Activated T-helper 1 cell treated with Interleukin-2 at 50 U/mL for 16 hours (primary cell): ENCODE measurements around the gene TAB3.

Source experiments
- DNase-seq: peaks from one replicate; pipeline ENCODE4 v3.0.0-alpha.2; 2020; ENCODE audit warnings: low read depth

The TAB3 gene

DNA sequence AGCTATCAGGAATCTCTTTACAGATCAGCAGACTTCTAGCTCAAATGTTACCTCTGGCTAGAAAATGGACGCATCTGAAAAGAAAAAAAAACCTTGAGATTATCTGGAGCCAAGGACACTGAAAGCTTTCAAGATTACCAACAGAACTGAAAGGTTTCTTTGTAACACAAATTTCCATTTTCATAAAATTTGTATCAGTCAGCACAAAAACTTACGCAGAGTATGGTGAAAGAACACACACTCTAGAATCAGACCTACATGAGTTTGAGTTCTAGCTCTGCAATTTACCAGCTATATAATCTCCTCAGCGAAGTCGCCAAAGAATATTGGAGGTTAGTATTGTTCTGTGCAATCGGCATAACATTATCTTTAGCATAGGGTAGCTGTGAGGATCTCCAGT is 1.8 kb downstream of the TAB3 start:
- DNase-seq, result no peak

GRCh38 chrX:30885136-30885535 is 3.9 kb downstream of the TAB3 start:
- DNase-seq, result no peak

DNA sequence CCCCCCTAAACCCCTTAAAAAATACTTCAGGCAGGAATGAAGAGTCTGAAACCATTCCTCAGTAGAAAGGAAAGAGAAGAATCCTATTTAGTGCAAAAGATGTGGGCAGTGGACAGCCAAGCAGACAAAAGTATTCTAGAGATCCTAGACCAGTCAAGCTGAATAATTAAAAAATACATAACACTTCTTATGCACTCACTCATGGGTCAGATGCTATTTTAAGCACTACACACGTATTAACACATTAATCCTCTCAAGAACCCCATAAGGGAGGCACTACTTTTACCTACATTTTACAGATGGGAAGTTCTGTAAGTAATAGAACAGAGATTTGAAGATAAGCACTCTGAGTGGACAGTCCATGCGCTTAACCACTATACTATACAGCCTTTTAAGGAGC is 5.9 kb downstream of the TAB3 start:
- no peak for DNase-seq

DNA sequence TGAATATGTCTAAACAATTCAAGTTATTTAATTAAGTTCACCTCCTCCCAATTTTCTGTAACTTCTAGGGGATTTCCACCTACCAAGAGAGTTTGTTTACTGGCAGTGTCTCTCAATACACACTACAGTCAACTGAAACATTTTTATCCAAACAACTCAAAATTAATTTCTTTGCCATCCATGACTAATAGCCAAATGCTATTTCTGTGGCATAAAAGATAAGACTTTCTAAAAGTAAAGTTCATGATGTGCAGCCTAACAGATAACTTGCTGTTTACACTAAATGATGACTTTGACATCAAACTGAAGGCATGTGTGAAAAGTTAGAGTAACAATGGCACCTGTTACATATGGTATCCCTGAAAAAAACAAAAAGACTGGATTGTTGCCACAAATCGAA is 7.3 kb downstream of the TAB3 start:
- DNase-seq, result no peak

DNA sequence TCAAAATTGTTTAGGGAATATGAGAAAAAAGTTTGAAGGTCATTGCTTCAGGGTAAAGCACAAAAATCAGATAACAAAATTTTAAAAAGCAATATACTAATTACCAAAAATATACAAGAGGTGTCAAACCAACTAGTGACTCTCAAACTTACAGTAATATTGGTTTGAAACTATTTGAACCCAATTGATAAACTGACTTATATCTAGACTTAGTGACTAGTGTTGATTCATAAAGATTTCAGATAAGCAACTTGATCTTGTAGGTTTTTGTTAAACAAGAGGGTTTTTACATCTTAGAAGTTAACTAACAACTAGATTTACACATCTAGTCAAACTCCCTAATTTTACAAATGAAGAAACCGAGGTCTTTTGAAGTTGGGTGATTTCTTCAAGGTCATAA is 7.7 kb downstream of the TAB3 start:
- no peak for DNase-seq

GRCh38 chrX:30880058-30880457 is 9.0 kb downstream of the TAB3 start:
- DNase-seq, result no peak

GRCh38 chrX:30876367-30876766 is 12.7 kb downstream of the TAB3 start:
- no peak for DNase-seq

GRCh38 chrX:30875957-30876356 is 13.1 kb downstream of the TAB3 start:
- no peak for DNase-seq

- DNase-seq, result no peak
Observed at GRCh38 chrX:30874851-30875250, 14.2 kb downstream of the TAB3 start.

- no peak for DNase-seq
Observed at GRCh38 chrX:30870572-30870971, 18.5 kb downstream of the TAB3 start.

- DNase-seq, result no peak
Observed at GRCh38 chrX:30865612-30866011, 23.4 kb downstream of the TAB3 start.

DNA sequence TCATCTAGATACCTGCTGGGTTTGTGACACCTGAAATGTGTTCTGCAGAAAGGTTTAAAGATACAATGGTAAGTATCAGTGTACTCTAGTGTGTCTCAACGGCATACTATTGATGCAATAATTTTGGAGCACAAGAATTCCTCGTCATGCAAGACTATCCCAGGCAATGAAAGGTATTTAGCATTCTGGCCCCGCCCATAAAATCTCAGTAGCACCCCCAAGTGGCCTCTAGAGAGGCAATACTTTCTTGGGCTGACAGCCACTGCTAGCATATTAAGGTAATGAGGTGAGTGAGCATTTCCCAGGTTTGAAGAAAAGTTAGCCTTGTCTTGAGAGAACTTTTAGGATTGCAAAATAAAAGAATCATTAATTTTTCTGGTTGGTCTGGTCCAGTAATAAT is 24.0 kb downstream of the TAB3 start:
- no peak for DNase-seq

DNA sequence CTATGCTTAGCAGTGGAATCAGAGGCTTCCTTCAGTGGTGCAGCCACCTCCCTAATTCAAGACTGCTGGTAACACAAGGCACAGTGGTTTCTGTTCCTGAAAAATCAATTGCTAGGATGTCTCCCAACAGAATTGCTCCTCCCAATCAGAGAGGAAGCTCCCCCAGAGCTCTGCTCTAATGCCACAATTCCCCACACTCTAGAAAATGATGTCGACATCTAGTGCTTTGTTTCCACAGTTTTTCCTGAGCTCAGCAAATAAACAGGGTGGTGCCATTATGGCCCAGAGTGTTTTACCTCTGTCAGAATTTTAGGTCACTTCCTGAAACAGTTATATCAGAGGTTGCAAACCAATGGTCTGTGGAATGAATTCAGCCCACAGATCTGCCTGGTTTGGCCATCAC is 24.7 kb downstream of the TAB3 start:
- DNase-seq, result no peak

- DNase-seq, result no peak
Observed at GRCh38 chrX:30863974-30864373, 25.1 kb downstream of the TAB3 start.

DNA sequence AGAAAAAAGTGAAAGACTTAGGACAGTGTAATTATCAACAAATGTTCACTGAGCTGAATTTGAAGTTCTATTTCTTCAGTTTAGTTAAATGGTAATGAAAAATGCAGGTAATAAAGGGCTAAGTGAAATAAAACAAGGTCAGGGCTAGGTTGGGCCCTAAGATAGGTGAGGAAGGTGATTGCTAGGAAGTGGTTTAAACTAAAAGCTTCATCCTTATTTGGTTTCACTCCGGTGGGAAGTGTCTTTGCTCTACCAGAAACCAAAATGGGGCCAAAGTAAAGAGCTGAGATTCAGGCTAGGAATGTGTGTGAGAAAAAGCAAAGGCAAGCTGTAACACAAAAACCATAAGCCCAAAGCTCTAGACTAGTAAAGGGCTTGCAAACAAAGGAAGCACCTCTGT is 31.0 kb downstream of the TAB3 start:
- no peak for DNase-seq

DNA sequence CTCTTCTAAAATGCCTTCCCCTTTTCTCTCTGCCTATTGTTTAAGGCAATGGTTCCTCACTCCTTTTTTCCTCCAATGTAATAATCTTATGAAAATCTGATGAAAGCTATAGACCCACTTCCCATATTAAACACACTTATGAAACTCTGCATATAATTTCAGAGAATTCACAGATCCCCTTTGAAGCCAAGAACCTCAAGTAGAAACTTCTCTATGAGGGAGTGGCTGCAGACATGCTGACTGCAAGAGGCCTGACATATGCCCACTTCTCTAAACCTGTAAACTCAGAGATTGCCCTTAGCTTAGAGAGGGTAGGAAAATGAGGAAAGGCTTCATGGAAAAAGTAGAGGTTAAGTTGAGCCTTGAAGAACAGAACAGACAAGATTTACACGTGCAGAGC is 37.6 kb downstream of the TAB3 start:
- DNase-seq, result no peak

GRCh38 chrX:30835373-30835772 is 53.7 kb downstream of the TAB3 start:
- DNase-seq, result no peak

DNA sequence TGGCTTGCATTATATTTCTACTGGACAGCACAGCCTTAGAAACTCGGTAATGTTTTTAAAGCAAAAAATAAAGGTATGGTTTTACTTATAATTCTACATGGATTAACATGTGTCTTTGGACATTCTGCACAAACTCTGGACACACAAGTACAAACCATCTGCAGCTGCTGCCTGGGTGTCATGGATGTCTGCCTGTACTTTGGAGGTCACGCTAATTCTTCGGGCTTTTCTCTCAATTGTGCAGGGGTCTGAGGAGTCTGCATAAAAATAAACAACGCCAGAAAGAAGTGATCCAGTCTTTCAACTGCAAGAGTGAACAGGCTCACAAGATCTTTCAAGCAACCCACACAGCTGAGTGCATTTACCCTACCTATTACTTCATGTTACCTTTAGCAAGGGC is 55.2 kb downstream of the TAB3 start:
- DNase-seq, result no peak

- DNase-seq, result no peak
Observed at GRCh38 chrX:30831082-30831481, 58.0 kb downstream of the TAB3 start.

DNA sequence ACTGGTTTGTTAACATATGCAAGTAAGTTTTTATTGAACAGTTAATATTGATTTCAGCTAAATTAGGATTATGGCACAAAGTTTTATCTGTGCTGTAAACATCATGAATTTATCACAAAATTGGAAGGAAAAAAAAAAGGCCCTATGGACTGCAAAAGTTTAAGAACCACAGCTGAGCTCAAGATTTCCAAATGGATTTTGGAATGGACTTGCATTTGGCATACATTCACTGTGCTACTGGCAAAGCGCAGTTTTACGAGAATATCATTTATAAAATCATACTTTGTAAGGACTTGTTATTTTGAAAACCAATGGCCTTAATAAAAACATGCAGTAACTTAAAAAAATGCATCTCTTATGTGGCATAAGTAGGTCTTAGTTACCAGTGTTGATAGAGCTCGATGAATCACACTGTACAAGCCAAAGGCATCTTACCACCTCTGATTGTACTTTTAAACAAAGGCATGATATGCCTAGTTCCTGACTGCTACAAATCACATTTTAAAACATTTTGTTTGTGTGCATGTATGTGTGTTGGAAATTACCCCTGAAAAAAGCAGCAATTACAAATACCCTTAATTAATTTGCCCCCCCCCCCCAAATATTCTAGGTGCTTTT is 58.6 kb downstream of the TAB3 start:
- no peak for DNase-seq

- DNase-seq, result no peak
Observed at GRCh38 chrX:30824275-30824674, 64.8 kb downstream of the TAB3 start.

GRCh38 chrX:30822764-30823163 is 66.3 kb downstream of the TAB3 start:
- no peak for DNase-seq

- no peak for DNase-seq
Observed at GRCh38 chrX:30822068-30822681, 66.9 kb downstream of the TAB3 start.

DNA sequence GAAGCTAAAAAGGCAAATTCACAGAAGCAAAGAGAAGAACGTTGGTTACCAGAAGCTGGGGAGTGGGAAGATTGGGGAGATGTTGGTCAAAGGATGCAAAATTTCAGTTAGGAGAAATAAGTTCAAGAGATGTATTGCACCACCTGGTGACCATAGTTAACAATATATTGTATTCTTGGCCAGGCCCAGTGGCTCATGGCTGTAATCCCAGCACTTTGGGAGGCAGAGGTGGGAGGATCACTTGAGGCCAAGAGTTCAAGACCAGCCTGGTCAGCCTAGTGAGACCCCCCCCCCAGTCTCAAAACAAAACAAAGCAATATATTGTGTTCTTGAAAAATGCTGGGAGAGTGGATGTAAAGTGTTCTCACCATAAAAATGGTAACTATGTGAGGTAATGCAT is 67.9 kb downstream of the TAB3 start:
- no peak for DNase-seq
